Measurements from ENCODE around the gene BTBD9. TPM values are rescaled to one million over a fixed set of nuclear protein-coding genes. Genes with fewer than 3 reads are reported as not detected.

The BTBD9 gene
- total RNA-seq, 1 donor from 2014 or later = 4.5 TPM

DNA sequence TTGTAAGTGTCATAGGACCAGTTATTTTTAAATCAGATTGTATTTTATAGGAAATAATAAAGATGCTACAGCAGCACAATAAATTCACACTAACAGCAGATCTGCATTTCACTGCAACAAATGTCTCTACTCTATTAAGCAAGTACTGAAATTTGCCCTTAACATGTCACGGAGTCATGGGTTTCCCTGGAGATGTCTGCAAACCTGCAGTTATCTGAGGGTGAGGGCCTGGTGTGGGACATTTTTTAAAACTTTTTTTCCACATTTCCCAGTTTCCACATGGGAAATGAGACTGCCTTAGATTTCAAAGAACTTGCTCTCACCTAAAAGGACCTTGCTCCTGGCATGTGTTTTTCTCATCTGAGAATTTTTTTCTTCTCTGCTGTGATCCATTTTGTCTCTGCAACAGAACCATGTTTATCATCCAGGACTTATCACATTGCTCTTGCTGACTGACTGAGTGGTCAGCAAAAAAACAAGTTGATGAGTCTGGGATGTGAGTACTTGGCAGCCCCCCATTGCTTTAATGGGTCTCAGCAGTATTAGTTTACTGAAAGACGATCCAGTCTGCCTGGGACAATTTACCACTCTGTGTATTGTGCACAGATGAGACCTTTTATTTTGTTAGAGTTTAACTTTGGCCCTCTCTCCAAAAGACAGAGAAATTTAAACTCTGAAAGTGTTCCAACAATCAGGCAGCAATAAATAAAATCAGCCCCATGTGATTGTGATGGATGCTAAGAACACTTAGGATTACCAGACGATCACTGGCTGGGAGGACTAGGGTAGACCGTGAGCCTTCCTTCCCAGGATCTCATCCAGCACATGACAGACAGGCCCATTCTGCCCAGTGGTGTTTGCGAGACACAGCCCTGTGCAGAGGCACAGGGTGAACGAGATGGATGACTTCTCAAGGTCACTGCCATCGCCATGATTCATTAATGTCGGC, 268.8 kb downstream of the BTBD9 start:
- FAIRE-seq = no peak
- TF ChIP-seq, protein P1, sequence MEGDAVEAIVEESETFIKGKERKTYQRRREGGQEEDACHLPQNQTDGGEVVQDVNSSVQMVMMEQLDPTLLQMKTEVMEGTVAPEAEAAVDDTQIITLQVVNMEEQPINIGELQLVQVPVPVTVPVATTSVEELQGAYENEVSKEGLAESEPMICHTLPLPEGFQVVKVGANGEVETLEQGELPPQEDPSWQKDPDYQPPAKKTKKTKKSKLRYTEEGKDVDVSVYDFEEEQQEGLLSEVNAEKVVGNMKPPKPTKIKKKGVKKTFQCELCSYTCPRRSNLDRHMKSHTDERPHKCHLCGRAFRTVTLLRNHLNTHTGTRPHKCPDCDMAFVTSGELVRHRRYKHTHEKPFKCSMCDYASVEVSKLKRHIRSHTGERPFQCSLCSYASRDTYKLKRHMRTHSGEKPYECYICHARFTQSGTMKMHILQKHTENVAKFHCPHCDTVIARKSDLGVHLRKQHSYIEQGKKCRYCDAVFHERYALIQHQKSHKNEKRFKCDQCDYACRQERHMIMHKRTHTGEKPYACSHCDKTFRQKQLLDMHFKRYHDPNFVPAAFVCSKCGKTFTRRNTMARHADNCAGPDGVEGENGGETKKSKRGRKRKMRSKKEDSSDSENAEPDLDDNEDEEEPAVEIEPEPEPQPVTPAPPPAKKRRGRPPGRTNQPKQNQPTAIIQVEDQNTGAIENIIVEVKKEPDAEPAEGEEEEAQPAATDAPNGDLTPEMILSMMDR (IDR thresholded peaks at IDR 0.05; ENCODE audit: insufficient read depth, low read length, severe bottlenecking) = no peak
- Histone ChIP-seq H3K36me3 (ENCODE audit: control insufficient read depth, insufficient read depth, low read length) (no peaks in the 10 kb centered on the region), H3K27me3 (ENCODE audit: control insufficient read depth, insufficient read depth, low read length) (no peaks in the 10 kb centered on the region), H3K4me3 (ENCODE audit: low read depth, low read length) (no peak overlapping the region)
- DNase-seq (ENCODE audit: low read depth) = no peak

DNA sequence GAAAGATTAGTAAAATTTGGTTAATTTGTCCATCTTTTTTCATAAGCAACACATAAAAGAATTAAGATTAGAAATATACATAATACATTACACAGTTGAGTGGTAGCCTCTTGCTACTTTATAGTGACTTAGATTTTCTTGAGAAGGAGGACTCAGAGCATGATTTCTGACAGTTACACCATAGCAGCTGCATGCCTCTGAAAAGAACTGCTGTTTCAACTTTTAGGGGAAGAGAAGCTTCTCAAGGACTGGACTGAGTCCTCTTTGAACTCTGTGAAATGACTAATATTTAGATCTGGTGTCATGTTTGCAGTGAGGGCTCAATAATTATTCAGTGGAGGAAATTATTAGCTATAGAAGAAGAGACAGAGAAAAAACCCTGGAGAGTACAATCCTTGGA, 272.5 kb downstream of the BTBD9 start:
- Histone ChIP-seq H3K36me3 (ENCODE audit: control insufficient read depth, insufficient read depth, low read length) (no peaks in the 10 kb centered on the region), H3K27me3 (ENCODE audit: control insufficient read depth, insufficient read depth, low read length) (no peaks in the 10 kb centered on the region), H3K4me3 (ENCODE audit: low read depth, low read length) (no peak overlapping the region)
- DNase-seq (ENCODE audit: low read depth) = no peak
- no peak for FAIRE-seq
- TF ChIP-seq, protein P1 (IDR thresholded peaks at IDR 0.05; ENCODE audit: insufficient read depth, low read length, severe bottlenecking) = no peak

DNA sequence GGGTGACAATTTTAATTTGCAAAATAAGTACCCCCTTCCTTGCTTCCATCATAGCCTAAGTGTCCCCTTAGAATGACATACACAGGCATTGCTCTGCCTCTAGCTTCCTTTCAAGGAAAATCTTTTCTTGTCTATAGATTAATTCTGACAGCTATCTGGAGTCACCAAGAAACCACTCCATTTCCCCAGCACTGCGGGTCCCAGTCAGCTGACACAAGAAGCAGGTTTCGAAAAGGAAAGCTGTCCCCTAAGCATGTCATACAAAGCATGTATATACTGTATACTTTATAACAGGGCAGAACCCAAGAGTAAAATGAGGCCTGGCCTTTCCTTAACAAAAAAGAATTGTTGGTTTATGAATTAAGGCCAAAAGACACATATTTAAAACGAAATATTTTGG, 273.5 kb downstream of the BTBD9 start:
- TF ChIP-seq, protein P1 (IDR thresholded peaks at IDR 0.05; ENCODE audit: insufficient read depth, low read length, severe bottlenecking) = no peak
- H3K36me3 ChIP-seq (ENCODE audit: control insufficient read depth, insufficient read depth, low read length) = no peaks in the 10 kb centered on the region
- DNase-seq (ENCODE audit: low read depth) (no peak), FAIRE-seq (no peak)
- no peak overlapping the region for H3K4me3 ChIP-seq (ENCODE audit: low read depth, low read length)
- no peaks in the 10 kb centered on the region for H3K27me3 ChIP-seq (ENCODE audit: control insufficient read depth, insufficient read depth, low read length)

DNA sequence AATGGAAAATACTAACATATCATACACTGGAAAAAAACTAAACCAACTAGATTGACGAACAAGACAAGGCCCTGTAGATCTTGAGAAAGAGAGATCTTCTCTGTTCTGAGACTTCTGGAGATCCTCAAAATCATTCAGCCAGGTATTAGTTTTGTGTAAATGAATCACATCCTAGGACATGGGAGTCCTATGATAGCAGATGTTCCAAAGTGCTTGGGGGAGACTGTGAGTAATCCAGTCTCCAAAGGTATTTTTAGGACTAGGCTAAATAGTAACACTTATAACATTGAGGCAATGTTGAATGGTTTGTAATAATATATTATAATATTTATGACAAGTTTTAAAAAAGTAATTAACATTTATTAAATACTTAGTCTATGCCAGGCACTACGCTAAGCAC, 275.0 kb downstream of the BTBD9 start:
- DNase-seq (ENCODE audit: low read depth) (peak; percentile 24), FAIRE-seq (no peak)
- Histone ChIP-seq H3K27me3 (ENCODE audit: control insufficient read depth, insufficient read depth, low read length) (no peaks in the 10 kb centered on the region), H3K36me3 (ENCODE audit: control insufficient read depth, insufficient read depth, low read length) (no peaks in the 10 kb centered on the region), H3K4me3 (ENCODE audit: low read depth, low read length) (no peak overlapping the region)
- TF ChIP-seq, protein P1 (IDR thresholded peaks at IDR 0.05; ENCODE audit: insufficient read depth, low read length, severe bottlenecking) = no peak

DNA sequence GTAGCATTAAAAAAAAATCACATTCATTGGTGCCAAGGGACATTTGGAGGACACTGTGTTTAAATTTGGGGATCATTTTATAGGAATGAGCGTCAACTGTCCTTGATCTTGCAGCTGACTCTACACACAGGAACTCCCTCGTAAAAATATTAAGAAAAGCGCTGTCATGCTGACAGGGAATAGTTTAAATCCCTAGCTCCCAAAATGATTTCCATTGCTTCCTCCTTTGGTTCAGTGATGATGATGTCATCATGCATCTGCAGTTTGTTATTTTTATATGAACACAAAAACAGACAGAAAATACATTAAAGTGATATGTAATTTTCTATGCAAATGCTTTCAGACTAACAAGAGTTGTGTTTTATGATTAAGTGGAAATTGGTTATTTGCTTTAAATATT, 275.6 kb downstream of the BTBD9 start:
- FAIRE-seq (no peak), DNase-seq (ENCODE audit: low read depth) (no peak)
- Histone ChIP-seq H3K36me3 (ENCODE audit: control insufficient read depth, insufficient read depth, low read length) (no peaks in the 10 kb centered on the region), H3K4me3 (ENCODE audit: low read depth, low read length) (no peak overlapping the region), H3K27me3 (ENCODE audit: control insufficient read depth, insufficient read depth, low read length) (no peaks in the 10 kb centered on the region)
- TF ChIP-seq, protein P1 (IDR thresholded peaks at IDR 0.05; ENCODE audit: insufficient read depth, low read length, severe bottlenecking) = no peak

Data from bronchial epithelial cell (primary cell).